ENCODE measurements around the gene P4HB. TPM values are rescaled to one million over a fixed set of nuclear protein-coding genes. Genes with fewer than 3 reads are reported as not detected.
A peak's percentile ranks its signal among the peaks of the same experiment; 100 is the strongest.

Gene P4HB
- 100 to 1,000 TPM; 685 to 999 (median 839) TPM for total RNA-seq

GRCh38 chr17:81859906-81860755, at the start of gene P4HB:
Gene P4HB, minus strand, starts transcription at chr17:81860535. Its CDS starts 64 bp downstream, at chr17:81860471.
- H3K4me3 ChIP-seq (ENCODE audit: low read depth, poor library complexity, severe bottlenecking) = peak within 1 kb of the TSS; percentile 87
- intact Hi-C loops (cut with DNase I; ENCODE audit: low total_unique reads) = no loop called here
- WGBS, 2 donors = 0% methylated on average over 16 to 33 of the region's 95 CpGs
- DNase-seq (ENCODE audit: low spot score in 2 of 2) = no peak
- TF ChIP-seq CTCF (IDR thresholded peaks at IDR 0.05) (no peak), POLR2A (IDR thresholded peaks at IDR 0.05) (no peak)

DNA sequence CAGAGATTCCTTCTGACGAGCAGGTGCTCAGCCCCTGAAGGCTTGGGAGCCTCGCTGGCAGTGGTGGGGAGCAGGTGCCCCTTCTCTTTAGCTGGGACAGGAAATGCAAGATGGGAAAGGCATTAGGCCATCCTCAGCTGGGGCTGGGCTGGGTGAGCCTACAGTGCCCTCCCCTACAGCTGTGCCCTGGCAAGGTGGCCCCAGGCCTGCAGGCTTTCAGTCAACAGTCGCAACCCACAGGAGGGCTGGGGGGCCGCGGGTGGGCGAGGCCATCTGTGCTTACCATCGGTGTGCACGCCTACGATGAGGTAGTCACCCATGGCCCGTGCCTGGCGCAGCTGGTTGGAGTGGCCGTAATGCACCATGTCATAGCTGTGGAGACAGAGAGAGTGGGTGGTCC, 48.9 kb upstream of the P4HB start:
- H3K4me3 ChIP-seq (ENCODE audit: low read depth, poor library complexity, severe bottlenecking) = no peak overlapping the region
- WGBS, 2 donors = 89 to 98% methylated on average over 7 to 12 of the region's 12 CpGs
- DNase-seq (ENCODE audit: low spot score in 2 of 2) = no peak
- TF ChIP-seq CTCF (IDR thresholded peaks at IDR 0.05) (no peak), POLR2A (IDR thresholded peaks at IDR 0.05) (no peak)
- intact Hi-C loops (cut with DNase I; ENCODE audit: low total_unique reads) = no loop called here

DNA sequence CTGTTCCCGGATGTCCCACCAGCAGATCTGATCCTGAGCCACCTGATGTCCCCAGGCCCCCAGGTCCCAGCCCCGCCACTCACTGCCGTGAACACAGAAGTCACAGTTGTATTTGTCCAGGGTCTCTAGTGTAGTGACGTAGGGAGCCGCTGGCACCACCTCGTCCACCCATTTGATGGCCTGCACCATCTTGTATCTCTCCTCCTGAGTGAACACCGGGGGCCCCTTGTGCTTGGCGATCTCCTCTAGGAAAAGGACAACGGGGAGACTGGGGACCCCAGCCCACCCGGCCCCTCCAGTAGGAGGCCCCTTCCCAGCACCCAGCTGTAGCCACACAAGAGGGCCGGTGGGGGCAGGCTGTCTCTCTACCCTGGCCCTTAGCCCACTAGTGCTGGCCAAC, 48.5 kb upstream of the P4HB start:
- no peak for DNase-seq (ENCODE audit: low spot score in 2 of 2)
- no peak overlapping the region for H3K4me3 ChIP-seq (ENCODE audit: low read depth, poor library complexity, severe bottlenecking)
- 97% methylated on average over 11 of the region's 11 CpGs for WGBS, 2 donors
- TF ChIP-seq CTCF (IDR thresholded peaks at IDR 0.05) = no peak
- no peak for TF ChIP-seq POLR2A (IDR thresholded peaks at IDR 0.05)
- intact Hi-C loops (cut with DNase I; ENCODE audit: low total_unique reads) = no loop called here

DNA sequence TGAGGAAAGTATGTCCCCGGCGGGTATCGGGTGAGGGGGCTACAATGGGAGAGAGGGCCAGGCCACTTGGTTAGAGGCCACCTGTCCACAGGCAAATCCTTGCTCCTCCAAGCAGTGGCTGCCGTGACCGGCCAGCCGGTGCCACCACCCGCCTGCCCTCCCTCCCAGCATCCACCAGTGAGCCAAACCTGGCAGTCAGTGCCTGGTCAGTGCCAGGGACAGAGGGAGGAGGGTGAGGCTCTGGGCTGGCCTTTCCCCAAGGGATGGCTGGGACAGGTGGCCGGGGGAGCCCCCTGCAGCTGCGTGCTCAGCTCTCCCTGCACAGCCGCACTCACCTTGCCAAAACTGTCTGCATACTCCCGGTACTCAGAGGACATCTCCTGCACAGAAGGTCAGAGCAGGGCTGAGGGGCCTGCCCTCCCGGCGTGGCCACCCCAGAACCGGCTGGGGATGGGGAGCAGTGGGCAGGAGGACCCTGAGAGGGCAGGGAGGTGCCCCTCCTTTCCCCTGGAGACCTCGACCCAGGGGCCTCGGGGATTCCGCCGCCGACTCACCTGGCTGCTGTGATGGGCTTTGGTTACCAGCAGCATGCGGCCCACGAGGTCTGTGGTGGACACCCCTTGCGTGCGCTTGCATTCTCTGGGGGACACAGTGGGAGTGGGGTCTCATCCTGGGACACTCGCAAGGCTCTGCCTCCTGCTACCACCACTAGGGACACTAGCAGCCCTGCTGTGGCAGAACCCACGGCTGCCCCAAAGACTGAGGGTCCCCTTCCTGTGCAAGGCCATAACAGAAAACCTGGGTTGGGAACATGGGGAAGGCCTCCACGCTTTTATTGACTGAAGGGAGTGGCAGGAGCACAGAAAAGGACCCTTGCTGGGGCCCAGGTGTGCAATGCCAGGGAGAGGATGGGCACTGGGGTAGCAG, 47.1 kb upstream of the P4HB start:
- WGBS, 2 donors = 93 to 94% methylated on average over 13 of the region's 26 CpGs
- intact Hi-C loops (cut with DNase I; ENCODE audit: low total_unique reads) = no loop called here
- TF ChIP-seq CTCF (IDR thresholded peaks at IDR 0.05) (no peak), POLR2A (IDR thresholded peaks at IDR 0.05) (no peak)
- no peak for DNase-seq (ENCODE audit: low spot score in 2 of 2)
- no peak overlapping the region for H3K4me3 ChIP-seq (ENCODE audit: low read depth, poor library complexity, severe bottlenecking)

DNA sequence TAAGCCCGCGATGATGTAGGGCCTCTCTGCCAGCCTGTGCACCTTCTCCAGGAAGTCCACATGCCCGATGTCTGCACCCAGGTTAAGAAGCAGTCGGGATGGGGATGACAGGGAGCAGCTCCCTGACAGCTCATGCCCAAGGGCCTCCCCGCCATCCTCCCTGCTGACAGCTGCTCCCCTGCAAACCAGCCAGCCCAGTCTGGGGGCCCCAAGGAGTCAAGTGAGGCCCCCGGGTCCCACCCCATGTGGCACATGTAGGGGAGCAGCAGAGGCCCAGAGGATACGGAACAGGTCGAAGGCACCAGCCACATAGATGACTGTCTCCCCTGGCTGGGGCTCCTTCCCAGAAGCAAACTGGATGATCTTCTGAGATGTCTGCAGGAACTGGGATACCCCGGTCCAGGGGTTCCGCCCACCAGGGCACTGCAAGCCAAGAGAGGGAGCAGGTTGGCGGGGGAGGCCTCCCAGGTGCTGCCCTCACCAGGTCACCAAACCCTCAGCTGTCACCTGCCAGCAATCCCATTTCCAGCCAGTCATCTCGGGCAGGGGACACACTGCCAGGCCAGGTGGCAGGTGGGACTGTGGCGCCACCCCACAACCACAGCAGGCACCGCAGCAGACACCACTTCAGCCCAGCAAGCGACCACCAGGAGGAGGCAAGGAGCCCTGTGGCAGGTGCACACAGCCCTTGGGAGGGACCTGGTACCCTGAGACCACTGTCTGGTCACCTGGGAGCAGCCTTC, 46.3 kb upstream of the P4HB start:
- intact Hi-C loops (cut with DNase I; ENCODE audit: low total_unique reads) = no loop called here
- no peak for TF ChIP-seq CTCF (IDR thresholded peaks at IDR 0.05)
- TF ChIP-seq POLR2A (IDR thresholded peaks at IDR 0.05) = no peak
- no peak overlapping the region for H3K4me3 ChIP-seq (ENCODE audit: low read depth, poor library complexity, severe bottlenecking)
- WGBS, 2 donors = 90% methylated on average over 11 to 12 of the region's 15 CpGs
- DNase-seq (ENCODE audit: low spot score in 2 of 2) = no peak

Data from lower leg skin (tissue), 4 donors.